Fibroblast of villous mesenchyme (primary cell): ENCODE data around the gene RSPH3. TPM values are rescaled to one million over a fixed set of nuclear protein-coding genes. Genes with fewer than 3 reads are reported as not detected.
"Not testable (repeated sequence)": the region's sequence is repeated elsewhere in the genome, so short reads cannot be mapped to it uniquely, and the experiment has no call there.

ENCODE experiments used
- DNase-seq: peaks from one replicate; pipeline ENCODE4 v3.0.0-alpha.2; 2010; ENCODE audit warnings: low read depth
- H3K4me3 ChIP-seq: 2 replicates; pipeline ENCODE4 v1.5.1; 2011; ENCODE audit warnings: low read depth, mild to moderate bottlenecking, low read length
- CTCF ChIP-seq: IDR thresholded peaks from 2 replicates; pipeline ENCODE4 v1.5.1; 2012; ENCODE audit warnings: low read depth, mild to moderate bottlenecking, low read length; ENCODE audit not compliant: insufficient read depth
- total RNA-seq: library from RNA; depleted of rRNA; stranded (reverse); fragments of >200 nt; gene quantifications from 2 replicates; pipeline ENCODE4 v1.2.3, GENCODE V29; 2012

RSPH3 gene
- total RNA-seq, 1 donor = 6.0 TPM

GRCh38 chr6:159036673-159037072, 36.7 kb upstream of the RSPH3 start:
- no peak for DNase-seq
- no peak for TF ChIP-seq CTCF
- H3K4me3 ChIP-seq = no peak overlapping the region

DNA sequence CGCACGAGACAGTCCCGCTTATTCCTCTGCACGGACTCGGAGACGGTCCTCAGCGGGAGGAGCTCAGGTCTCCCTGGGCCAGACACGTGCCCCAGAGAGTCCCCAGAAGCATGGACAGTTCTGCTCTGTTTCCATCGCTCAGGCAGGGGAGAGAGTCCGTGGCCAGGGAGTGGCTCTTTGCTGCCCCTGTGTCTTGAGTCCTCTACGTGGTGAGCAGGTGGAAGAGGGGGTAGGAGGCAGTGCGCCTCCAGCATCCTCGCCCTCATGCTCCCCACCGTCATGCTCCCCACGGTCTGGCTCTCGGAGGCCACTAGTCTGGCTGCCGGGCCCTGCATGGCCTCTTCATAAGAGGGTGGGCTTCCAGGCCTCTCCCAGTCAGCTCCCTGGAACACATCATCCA, 35.9 kb upstream of the RSPH3 start:
- TF ChIP-seq CTCF = no peak
- DNase-seq = no peak
- no peak overlapping the region for H3K4me3 ChIP-seq

GRCh38 chr6:159033160-159034049, 33.4 kb upstream of the RSPH3 start:
- no peak for TF ChIP-seq CTCF
- no peak for DNase-seq
- no peak overlapping the region for H3K4me3 ChIP-seq

DNA sequence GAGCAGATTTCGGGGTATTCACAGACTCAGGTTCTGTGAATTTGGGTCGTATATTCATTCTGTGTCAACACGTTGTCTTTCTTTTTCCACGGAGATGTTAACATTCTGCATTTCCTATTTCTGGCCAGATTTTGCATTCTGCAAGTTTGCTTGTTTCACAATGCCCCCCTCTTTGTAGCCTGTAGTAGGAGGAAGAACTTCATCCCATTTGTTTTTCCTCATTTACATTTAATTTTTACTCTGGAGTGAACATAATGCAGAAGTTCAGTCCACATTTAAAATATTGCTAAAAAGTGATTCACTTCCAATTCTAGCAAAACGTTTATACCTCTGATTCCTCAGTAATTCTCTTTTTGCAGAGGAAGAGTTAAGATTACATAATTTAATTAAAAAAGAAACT, 31.8 kb upstream of the RSPH3 start:
- no peak overlapping the region for H3K4me3 ChIP-seq
- no peak for TF ChIP-seq CTCF
- no peak for DNase-seq

DNA sequence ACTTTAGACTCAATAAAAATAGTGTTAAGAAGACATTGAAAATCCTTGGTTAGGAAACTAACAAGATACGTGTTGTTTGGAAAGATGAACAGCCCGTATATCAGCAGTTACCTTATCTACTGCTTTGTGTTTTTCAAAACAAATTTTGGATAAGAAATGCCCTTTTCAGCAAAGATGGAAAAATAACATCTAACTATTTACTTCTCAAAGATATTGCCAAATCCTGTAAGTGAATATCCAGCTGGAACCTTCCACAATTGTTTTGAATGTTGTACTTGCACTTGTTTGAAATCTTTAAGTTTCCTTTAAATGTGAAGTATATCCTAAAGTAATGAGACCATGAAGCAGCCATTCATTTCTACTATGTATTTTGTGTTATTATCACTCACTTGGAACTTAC, 30.2 kb upstream of the RSPH3 start:
- no peak for TF ChIP-seq CTCF
- no peak for DNase-seq
- H3K4me3 ChIP-seq = no peak overlapping the region

- not testable (repeated sequence) for H3K4me3 ChIP-seq, DNase-seq
Observed at GRCh38 chr6:159025224-159025623, 25.2 kb upstream of the RSPH3 start.

- H3K4me3 ChIP-seq = no peak overlapping the region
- DNase-seq = no peak
- no peak for TF ChIP-seq CTCF
Observed at GRCh38 chr6:159023893-159024292, 23.9 kb upstream of the RSPH3 start.
